SHP77 (cell line): Measurements from ENCODE around the gene AANAT.

Experiments
- DNase-seq, 2 experiments: peaks; one replicate each; lab custom pipeline; 2025; lab: John Stamatoyannopoulos, UW

Gene AANAT

GRCh38 chr17:76467366-76467765 lies at the start of gene AANAT:
Gene AANAT, plus strand, starts transcription at chr17:76467603. Its CDS starts 1,144 bp downstream, at chr17:76468747.
- no peak for DNase-seq

GRCh38 chr17:76419576-76420260 lies 47.7 kb upstream of the AANAT start:
- DNase-seq: no peak

- DNase-seq: no peak
Measured at GRCh38 chr17:76420356-76421043, 46.9 kb upstream of the AANAT start.

- DNase-seq: no peak
Measured at GRCh38 chr17:76421044-76421407, 46.4 kb upstream of the AANAT start.

GRCh38 chr17:76422406-76422805 lies 45.0 kb upstream of the AANAT start:
- DNase-seq: no peak

- no peak for DNase-seq
Measured at GRCh38 chr17:76422860-76423259, 44.5 kb upstream of the AANAT start.

- DNase-seq: no peak
Measured at GRCh38 chr17:76426853-76427252, 40.5 kb upstream of the AANAT start.

GRCh38 chr17:76427501-76428231 lies 39.7 kb upstream of the AANAT start:
- no peak for DNase-seq

GRCh38 chr17:76428511-76428910 lies 38.9 kb upstream of the AANAT start:
- no peak for DNase-seq

- DNase-seq: no peak
Measured at GRCh38 chr17:76431509-76431908, 35.9 kb upstream of the AANAT start.

- no peak for DNase-seq
Measured at GRCh38 chr17:76432004-76432403, 35.4 kb upstream of the AANAT start.

- peak in 1 of 2 experiments; percentile 34 for DNase-seq
Measured at GRCh38 chr17:76432712-76433336, 34.6 kb upstream of the AANAT start.

GRCh38 chr17:76433693-76434092 lies 33.7 kb upstream of the AANAT start:
- DNase-seq: no peak

- DNase-seq: no peak
Measured at GRCh38 chr17:76434870-76435269, 32.5 kb upstream of the AANAT start.

- DNase-seq: no peak
Measured at GRCh38 chr17:76435751-76436150, 31.7 kb upstream of the AANAT start.

GRCh38 chr17:76437467-76438402 lies 29.7 kb upstream of the AANAT start:
- DNase-seq: no peak

GRCh38 chr17:76438906-76439305 lies 28.5 kb upstream of the AANAT start:
- no peak for DNase-seq

GRCh38 chr17:76439314-76439928 lies 28.0 kb upstream of the AANAT start:
- no peak for DNase-seq

GRCh38 chr17:76440751-76441362 lies 26.5 kb upstream of the AANAT start:
- DNase-seq: no peak

- DNase-seq: no peak
Measured at GRCh38 chr17:76441686-76442340, 25.6 kb upstream of the AANAT start.
